Measurements from ENCODE around the gene IFITM5.

DNA sequence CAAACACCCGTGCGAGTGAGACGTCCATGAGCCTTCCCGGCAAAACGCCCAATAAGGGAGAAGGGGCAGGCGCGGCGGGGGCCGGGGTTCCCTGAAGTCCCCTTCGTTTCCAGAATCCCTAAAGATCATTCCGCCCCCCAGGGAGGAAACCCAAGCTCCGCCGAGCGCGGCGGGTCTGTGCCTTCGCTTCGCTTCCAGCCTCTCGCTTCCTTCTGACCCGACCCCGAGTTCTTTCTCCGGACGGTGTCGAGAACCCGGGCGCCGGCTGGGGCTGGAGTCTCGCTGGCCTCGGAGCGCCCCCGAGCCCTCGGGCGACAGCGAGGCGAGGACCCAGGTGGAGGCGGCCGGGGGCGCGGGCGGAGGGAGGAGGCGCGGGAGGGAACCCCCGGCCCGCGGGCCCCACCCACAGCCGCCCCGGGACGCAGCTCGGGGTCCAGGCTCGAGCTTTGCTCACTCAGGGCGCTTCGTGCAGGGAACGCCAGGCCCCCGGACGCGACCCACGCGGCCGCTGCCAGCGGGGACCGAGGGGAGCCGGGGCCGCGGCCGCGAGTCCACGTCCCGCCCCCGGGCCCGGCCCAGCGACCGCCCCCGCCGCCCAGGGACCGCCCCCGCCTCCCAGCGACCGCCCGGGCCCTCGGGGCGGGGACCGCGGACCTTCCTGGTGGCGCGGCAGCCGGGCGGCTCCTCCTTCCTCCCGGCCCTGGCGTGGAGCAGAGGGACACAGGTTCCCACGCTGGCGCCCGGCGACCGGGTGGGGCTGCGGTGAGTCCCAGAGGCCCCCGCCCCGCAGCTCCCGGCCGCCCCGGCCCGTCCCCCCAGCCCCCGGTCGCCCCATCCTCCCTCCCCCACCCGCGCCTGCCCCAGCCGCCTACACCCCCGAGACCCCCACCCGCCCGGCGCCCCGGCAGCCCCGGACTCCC, 10.6 kb downstream of the IFITM5 start, which contains the start of gene PGGHG:
- TF ChIP-seq, protein P1, sequence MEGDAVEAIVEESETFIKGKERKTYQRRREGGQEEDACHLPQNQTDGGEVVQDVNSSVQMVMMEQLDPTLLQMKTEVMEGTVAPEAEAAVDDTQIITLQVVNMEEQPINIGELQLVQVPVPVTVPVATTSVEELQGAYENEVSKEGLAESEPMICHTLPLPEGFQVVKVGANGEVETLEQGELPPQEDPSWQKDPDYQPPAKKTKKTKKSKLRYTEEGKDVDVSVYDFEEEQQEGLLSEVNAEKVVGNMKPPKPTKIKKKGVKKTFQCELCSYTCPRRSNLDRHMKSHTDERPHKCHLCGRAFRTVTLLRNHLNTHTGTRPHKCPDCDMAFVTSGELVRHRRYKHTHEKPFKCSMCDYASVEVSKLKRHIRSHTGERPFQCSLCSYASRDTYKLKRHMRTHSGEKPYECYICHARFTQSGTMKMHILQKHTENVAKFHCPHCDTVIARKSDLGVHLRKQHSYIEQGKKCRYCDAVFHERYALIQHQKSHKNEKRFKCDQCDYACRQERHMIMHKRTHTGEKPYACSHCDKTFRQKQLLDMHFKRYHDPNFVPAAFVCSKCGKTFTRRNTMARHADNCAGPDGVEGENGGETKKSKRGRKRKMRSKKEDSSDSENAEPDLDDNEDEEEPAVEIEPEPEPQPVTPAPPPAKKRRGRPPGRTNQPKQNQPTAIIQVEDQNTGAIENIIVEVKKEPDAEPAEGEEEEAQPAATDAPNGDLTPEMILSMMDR (IDR thresholded peaks at IDR 0.05) = no peak
- TF ChIP-seq POLR2AphosphoS5 (IDR thresholded peaks at IDR 0.05; ENCODE audit: insufficient read depth in 1 of 2, low read depth in 1 of 2) = no peak
